GM12878 (cell line): ENCODE results near the gene GEMIN8.

ENCODE experiments used
- CTCF ChIP-seq, 3 experiments: IDR thresholded peaks in 2 of 3; conservative IDR thresholded peaks in 1 of 3; 2 replicates each; pipeline ENCODE4 v1.5.1; 2011; ENCODE audit warnings: low read depth in 3 of 3, low read length in 3 of 3, mild to moderate bottlenecking in 3 of 3, control low read depth in 2 of 3, moderate library complexity in 2 of 3, inconsistent platforms in 1 of 3, mixed read lengths in 1 of 3; ENCODE audit not compliant: control insufficient read depth in 2 of 3, insufficient read depth in 1 of 3; ENCODE audit errors: extremely low read depth in 1 of 3
- JUND ChIP-seq: IDR thresholded peaks from 2 replicates; pipeline ENCODE4 v1.6.1; 2012; ENCODE audit warnings: low read depth, mild to moderate bottlenecking, low read length, improper control_type of control experiment, moderate library complexity
- MTA2 ChIP-seq: fragments of 450-650 bp; IDR thresholded peaks from 2 replicates; pipeline ENCODE4 v1.6.1; 2016; ENCODE audit warnings: low read depth, mild to moderate bottlenecking, moderate library complexity
- POLR2A ChIP-seq: IDR thresholded peaks from 2 replicates; pipeline ENCODE4 v1.6.1; 2011; ENCODE audit warnings: low read depth, mild to moderate bottlenecking, low read length
- ZBTB4 ChIP-seq: fragments of 450-650 bp; formaldehyde crosslinking; IDR thresholded peaks from 2 replicates; pipeline ENCODE4 v1.4.0; 2022; ENCODE audit warnings: mild to moderate bottlenecking, moderate library complexity
- ZNF274 ChIP-seq: IDR thresholded peaks from one replicate; pipeline ENCODE4 v1.8.0; 2011; ENCODE audit not compliant: insufficient read length, insufficient read depth

GRCh38 chrX:13994104-13994503, 35.6 kb downstream of the GEMIN8 start:
- TF ChIP-seq ZBTB4 (no peak), JUND (no peak), CTCF (IDR thresholded peaks at IDR 0.05 in 2 of 3, conservative IDR thresholded peaks at IDR 0.05 in 1 of 3; ENCODE audit: control insufficient read depth in 2 of 3, extremely low read depth in 1 of 3, insufficient read depth in 1 of 3, low read depth in 3 of 3, low read length in 3 of 3) (no peak), ZNF274 (no peak), MTA2 (no peak), POLR2A (no peak)
